HG03457 (cell line): Measurements from ENCODE around the gene REM1.
"Not testable (repeated sequence)": the region's sequence is repeated elsewhere in the genome, so short reads cannot be mapped to it uniquely, and the experiment has no call there.

Experiments used
- ATAC-seq: cut with Tn5 transposase; IDR thresholded peaks from one replicate; pipeline ENCODE4 v1.9.1; 2021; ENCODE audit warnings: moderate number of reproducible peaks; ENCODE audit not compliant: unreplicated experiment

REM1 gene, protein sequence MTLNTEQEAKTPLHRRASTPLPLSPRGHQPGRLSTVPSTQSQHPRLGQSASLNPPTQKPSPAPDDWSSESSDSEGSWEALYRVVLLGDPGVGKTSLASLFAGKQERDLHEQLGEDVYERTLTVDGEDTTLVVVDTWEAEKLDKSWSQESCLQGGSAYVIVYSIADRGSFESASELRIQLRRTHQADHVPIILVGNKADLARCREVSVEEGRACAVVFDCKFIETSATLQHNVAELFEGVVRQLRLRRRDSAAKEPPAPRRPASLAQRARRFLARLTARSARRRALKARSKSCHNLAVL

DNA sequence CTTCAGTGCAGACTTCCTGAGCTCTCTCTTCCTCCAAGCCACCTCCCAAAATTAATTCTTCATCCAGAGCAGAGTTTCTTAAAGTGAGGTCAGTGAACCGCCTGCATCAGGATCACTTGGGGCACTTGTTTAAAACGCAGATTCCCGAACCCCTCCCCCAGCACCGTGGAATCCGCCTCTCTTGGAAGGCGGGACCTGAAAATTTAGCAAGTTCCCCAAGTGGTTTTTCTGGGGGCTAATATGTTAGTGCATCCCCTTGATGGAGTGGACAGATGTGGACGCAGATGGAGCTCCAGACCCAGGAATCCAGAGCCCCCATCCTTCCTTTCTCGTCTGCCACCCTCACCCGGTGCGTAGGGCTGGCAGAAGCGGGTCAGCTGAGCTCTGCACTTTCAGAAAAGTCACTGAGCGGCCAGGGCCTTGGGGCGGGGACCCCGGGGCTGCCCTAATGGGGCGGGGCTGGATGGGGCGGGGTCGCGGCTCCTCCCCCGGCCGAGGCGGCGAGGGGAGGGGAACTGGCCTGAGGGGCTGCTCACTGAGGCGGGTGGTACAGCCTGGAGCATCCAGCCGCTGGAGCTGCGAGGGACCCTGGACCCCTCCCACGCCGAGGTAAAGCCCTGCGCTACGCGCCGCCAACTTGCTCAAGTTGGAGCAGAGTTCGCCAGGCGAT is at the start of gene REM1, which contains the start of gene DEFB124:
TSS of gene REM1 (plus strand) at position 531 of the 670 bp plus-strand sequence. CDS start 1,158 bp downstream, outside the sequence.
TSS of gene DEFB124 (minus strand) at position 370 of the 670 bp plus-strand sequence. CDS start 2,114 bp downstream, outside the sequence.
- no peak for ATAC-seq

- no peak for ATAC-seq
These were observed 49.3 kb upstream of the REM1 start for GRCh38 chr20:31425797-31426196.

- ATAC-seq = not testable (repeated sequence)
These were observed 48.1 kb upstream of the REM1 start for GRCh38 chr20:31426891-31427551.

- not testable (repeated sequence) for ATAC-seq
These were observed 47.5 kb upstream of the REM1 start for GRCh38 chr20:31427576-31427975.

DNA sequence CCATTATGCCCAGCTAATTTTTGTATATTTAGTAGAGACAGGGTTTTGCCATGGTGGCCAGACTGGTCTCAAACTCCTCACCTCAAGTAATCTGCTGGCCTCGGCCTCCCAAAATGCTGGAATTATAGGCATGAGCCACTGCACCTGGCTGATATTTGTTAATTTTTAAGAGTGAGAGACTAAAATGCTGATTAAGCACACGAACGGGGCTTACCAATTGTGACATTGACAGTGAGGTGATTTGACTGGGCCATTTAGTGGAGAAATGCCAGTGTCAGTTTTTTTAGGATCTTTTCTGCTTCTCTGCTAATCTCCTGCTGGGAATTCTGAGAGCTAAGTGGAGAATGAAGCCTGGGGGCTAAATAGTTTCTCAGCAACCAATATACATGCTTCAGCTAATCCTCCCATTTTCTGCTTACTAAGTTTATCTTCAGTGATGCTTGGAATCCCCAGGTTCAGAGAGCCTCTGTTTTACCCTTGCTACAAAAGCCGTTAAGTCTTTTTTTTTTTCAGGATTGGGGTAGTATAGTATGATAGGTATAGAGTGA is 44.4 kb upstream of the REM1 start:
- ATAC-seq = no peak

- no peak for ATAC-seq
These were observed 35.0 kb upstream of the REM1 start, which contains the start of gene DEFB123 for GRCh38 chr20:31440012-31440659. Gene DEFB123 (plus strand): TSS chr20:31440632. CDS start chr20:31440699, 67 bp downstream.

- ATAC-seq = no peak
These were observed 28.8 kb upstream of the REM1 start for GRCh38 chr20:31446084-31446819.

DNA sequence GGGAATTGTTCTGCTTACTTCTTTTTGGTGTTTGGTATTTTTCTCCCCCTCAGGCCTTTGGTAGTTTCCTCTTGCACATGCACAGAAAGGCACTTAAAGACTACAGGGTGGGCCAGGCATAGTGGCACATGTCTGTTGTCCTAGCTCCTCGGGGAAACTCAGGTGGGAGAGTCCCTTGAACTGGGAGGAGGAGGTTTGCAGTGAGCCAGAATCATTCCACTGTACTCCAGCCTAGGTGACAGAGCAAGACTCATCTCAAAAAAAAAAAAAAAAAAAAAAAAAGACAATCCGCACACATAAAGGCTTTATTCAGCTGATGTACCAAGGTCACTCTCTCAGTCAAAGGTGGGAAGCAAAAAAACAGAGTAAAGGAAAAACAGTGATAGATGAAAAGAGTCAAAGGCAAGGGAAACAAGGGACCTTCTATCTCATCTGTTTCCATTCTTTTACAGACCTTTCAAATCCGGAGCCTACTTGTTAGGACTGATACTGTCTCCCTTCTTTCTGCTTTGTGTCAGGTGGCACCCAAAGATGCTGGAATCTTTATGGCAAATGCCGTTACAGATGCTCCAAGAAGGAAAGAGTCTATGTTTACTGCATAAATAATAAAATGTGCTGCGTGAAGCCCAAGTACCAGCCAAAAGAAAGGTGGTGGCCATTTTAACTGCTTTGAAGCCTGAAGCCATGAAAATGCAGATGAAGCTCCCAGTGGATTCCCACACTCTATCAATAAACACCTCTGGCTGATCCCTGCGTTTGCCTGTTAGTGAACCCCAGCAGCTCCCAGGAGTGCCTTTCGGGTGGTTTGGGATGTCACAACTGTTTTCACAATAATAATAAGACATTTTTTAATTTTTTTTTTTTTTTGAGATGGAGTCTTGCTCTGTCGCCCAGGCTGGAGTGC is 25.3 kb upstream of the REM1 start:
- ATAC-seq = no peak

GRCh38 chr20:31452575-31452974 is 22.5 kb upstream of the REM1 start:
- ATAC-seq = no peak

GRCh38 chr20:31454361-31454760 is 20.7 kb upstream of the REM1 start:
- no peak for ATAC-seq

GRCh38 chr20:31470946-31471345 is 4.1 kb upstream of the REM1 start:
- not testable (repeated sequence) for ATAC-seq

DNA sequence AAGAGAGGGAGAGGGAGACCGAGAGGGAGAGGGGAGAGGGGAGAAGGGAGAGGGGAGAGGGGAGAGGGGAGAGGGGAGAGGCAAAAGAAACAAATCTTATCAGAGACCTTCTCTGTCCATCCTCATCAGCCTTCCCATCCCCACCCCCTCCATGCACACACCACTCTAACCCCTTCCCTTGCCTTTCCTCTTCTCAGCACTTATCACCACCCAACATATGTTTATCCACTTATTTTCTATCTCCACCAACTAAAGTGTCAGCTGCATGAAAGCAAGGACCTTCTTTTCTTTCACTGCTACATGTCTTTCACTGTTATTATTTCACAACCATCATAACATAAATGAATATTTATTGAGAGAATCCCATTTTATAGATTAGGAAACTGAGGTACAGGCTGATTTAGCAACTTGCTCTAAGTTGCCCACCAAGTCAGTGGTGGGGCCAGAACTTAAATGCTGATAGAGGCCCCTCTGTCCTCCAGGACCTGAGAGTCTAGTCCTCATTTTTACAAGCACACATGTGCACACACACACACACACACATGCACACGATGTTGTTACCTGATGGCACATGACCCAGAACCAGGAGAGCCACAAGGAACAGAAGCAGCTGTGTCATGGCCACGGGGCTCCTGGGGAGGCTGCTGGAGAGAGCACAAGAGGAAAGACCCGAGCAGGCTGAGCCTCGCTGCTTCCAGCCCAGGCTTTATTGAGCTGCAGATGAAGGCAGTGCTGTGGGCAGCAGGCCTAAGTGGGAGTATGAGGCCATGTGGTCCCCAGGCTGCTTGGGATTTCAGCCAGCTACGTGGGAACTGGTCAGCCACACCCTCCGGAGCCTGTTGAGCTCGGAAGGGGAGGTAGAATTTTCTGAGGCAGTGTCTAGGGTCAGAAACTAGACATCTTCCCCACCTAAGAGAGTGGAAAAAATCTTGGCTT is 2.4 kb upstream of the REM1 start:
- ATAC-seq = no peak

DNA sequence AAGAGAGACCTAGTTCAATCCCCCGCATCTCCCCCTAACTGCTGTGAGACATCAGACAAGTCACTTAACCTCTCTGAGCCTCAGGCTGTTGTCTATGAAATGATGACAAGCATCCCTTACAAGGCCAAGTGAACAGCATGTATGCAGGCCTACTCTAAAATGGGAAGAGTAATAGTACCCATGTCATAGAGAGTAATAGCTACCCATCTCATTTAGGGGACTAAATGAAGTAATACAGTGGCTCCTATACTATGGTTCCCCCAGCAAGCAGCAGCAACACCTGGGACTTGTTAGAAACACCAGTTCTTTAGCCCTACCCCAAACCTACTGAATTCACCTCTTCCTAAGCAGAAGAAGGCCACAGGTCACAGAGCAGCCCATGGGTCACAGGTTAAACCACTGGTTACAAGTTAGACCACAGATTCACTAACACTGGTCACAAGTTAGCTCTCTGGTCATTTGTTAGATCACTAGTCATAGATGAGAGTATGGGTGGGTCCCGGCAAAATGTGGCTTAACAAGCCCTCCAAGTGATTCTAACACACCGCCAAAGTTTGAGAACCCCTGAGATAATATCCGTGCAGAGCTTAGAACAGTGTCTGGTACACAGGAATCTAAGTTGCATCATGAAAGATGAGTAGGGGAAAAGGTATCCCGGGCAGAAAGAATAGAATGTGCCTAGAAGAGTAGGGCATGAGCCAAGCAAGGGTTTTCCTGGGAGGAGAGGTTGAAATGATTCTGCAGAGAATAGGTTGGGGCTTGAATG is 1.6 kb upstream of the REM1 start:
- no peak for ATAC-seq

- ATAC-seq = no peak
These were observed 1.0 kb upstream of the REM1 start for GRCh38 chr20:31474097-31474436.

GRCh38 chr20:31475472-31476293 is 595 bp downstream of the REM1 start:
- no peak for ATAC-seq

DNA sequence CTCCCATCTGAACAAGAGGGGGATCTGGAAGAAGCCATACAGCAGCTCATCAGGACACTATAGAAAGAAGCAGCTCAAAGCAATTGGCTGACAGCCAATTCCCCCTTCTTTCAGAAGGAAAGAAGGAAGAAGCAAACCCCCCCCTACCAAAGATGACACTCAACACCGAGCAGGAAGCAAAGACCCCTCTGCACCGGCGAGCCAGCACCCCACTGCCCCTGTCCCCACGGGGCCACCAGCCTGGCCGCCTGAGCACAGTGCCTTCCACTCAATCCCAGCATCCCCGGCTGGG is 1.2 kb downstream of the REM1 start:
- ATAC-seq = no peak
